Measurements from ENCODE around the gene FLVCR2.
"Not testable (repeated sequence)": the region's sequence is repeated elsewhere in the genome, so short reads cannot be mapped to it uniquely, and the experiment has no call there.

Gene FLVCR2

GRCh38 chr14:75695025-75695424 lies 116.6 kb downstream of the FLVCR2 start:
- DNase-seq; intact Hi-C loops (cut with DNase I): not testable (repeated sequence)

GRCh38 chr14:75697386-75697785 lies 119.0 kb downstream of the FLVCR2 start:
- intact Hi-C loops (cut with DNase I), result no loop called here
- DNase-seq, result peak in 3 of 42 donors; percentile 22 to 44 (median 34)

All from head of caudate nucleus (tissue), 42 donors.